Stimulated activated CD4-positive, alpha-beta T cell treated with anti-CD3 and anti-CD28 coated beads, Interleukin-1b, Interleukin-23, amount 100 ng/mL, for 4 hours (primary cell): ENCODE data around the gene ADAMTS15.

Experiments used
- DNase-seq, 2 donors: peaks; one replicate each; pipeline ENCODE4 v3.0.0-alpha.2; 2020; ENCODE audit warnings: low read depth in 2 of 2

Gene ADAMTS15

GRCh38 chr11:130462101-130462885 lies 13.8 kb downstream of the ADAMTS15 start:
- DNase-seq, result no peak

- DNase-seq, result no peak
These were observed 14.5 kb downstream of the ADAMTS15 start for GRCh38 chr11:130462931-130463330.

GRCh38 chr11:130464291-130464812 lies 15.9 kb downstream of the ADAMTS15 start:
- DNase-seq, result no peak

GRCh38 chr11:130465263-130465662 lies 16.8 kb downstream of the ADAMTS15 start:
- DNase-seq, result no peak

GRCh38 chr11:130467116-130467900 lies 18.9 kb downstream of the ADAMTS15 start:
- DNase-seq, result no peak

- no peak for DNase-seq
These were observed 20.7 kb downstream of the ADAMTS15 start for GRCh38 chr11:130469181-130469580.

- no peak for DNase-seq
These were observed 22.6 kb downstream of the ADAMTS15 start for GRCh38 chr11:130470832-130471706.

GRCh38 chr11:130471731-130472433 lies 23.4 kb downstream of the ADAMTS15 start:
- DNase-seq, result no peak

- DNase-seq, result no peak
These were observed 24.1 kb downstream of the ADAMTS15 start for GRCh38 chr11:130472434-130472961.

- no peak for DNase-seq
These were observed 24.8 kb downstream of the ADAMTS15 start for GRCh38 chr11:130473056-130473794.

- DNase-seq, result no peak
These were observed 25.4 kb downstream of the ADAMTS15 start for GRCh38 chr11:130473795-130474377.

GRCh38 chr11:130474637-130475400 lies 26.4 kb downstream of the ADAMTS15 start:
- DNase-seq, result no peak

- DNase-seq, result no peak
These were observed 27.1 kb downstream of the ADAMTS15 start for GRCh38 chr11:130475426-130476053.

GRCh38 chr11:130476200-130476921 lies 27.9 kb downstream of the ADAMTS15 start:
- no peak for DNase-seq

GRCh38 chr11:130476922-130477491 lies 28.6 kb downstream of the ADAMTS15 start:
- DNase-seq, result no peak

- DNase-seq, result no peak
These were observed 29.2 kb downstream of the ADAMTS15 start for GRCh38 chr11:130477586-130478203.

GRCh38 chr11:130478204-130478701 lies 29.8 kb downstream of the ADAMTS15 start:
- DNase-seq, result no peak
